ENCODE data around the gene KIZ. TPM values are rescaled to one million over a fixed set of nuclear protein-coding genes. Genes with fewer than 3 reads are reported as not detected.

Gene KIZ
- total RNA-seq, 1 donor from 2014 or later: 60.0 TPM

DNA sequence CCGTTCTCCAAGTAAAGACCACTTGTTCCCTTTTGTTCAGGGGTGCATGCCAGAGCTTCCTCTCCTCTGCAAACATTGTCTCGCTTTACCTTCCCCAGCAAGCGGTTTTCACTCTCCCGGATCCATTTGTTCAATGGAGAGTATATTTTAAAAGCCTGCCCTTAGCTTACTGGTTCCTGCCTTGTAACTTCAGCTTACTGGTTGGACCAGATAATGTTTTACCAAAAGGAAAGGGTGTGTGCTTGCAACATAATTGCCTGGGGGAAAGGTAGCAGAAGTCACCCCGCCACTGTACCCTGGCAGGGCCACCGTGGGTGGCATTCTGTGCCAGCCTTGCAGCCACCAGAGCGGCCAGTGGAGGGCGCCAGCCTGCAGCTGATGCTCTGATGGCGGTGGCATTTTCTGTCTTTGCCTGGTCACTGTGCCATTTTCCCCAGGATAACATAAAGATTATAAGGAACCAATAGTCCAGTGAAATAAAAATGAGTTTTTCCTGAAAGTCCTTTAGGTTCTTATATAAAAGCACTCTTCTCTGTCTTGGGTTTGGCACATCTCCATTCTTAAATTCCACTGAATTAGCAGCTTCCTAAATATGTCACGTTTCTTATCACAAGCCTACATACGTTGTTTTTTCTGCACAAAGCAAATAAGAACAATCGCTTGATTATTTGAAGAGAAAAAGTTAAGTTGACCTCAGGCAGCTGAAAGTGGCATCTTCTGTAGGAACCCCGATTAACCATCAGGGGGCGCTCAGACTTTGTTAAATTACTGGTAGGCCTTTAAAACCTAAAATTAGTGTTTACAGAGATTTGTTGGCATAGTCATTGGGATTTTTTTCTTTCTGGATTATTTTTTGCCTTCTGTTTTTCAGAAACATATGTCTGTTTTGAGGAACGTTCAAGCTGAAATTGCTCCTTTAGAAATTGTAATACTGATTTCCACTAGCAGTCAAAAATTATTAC is 109.9 kb downstream of the KIZ start:
- peaks cover 28% of the 10 kb centered on the region for H3K4me1 Mint-ChIP-seq
- Histone ChIP-seq H3K4me1 (peaks cover 50% of the 10 kb centered on the region), H2AFZ (replicated peaks) (no peak overlapping the region)

DNA sequence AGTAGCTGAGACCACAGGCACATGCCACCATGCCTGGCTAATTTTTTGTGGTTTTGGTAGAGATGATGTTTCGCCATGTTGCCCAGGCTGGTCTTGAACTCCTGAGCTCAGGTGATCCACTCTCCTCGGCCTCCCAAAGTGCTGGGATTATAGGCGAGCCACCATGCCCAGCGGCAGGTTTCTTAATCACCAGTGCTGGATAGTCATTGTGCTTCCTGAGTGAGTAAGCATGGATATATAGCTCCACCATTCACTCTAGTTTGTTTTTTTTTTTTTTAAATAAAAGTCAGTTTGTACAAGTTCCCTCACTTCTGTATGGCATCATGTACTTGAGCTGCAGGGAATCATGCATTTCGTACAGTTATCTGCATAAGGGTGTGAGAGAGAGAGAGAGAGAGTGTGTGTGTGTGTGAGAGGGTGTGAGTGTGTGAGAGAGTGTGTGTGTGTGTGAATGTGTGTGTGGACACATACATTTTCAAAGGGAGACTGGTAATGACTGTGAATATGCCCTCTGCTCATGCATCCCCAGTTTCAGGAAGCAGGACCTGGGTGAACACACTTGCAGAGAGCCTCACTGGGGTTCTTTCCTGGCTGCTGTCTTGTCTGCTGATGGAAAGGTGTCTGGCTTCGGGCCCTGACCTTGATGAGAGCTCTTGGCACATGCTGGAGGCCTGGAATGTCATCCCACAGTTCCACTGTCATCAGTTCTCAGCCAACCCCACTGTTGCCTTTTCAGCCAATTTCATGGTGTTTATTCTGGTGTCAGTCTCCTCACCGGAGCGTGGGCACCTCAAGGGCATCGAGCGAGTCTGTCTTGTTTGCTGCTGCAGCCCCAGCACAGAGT is 112.3 kb downstream of the KIZ start:
- no peak overlapping the region for H3K9ac ChIP-seq
- Mint-ChIP-seq H3K9me3 (no peaks in the 10 kb centered on the region), H3K27ac (no peak overlapping the region)

More for the DNA sequence above, 109.9 kb downstream of the KIZ start:
- TF ChIP-seq EZH2phosphoT487 (IDR thresholded peaks at IDR 0.05) (peak; percentile 44), EZH2 (IDR thresholded peaks at IDR 0.05) (peak; percentile 60), CTCF (IDR thresholded peaks at IDR 0.05) (peak; percentile 78)
- H3K4me3 ChIP-seq: peak overlapping the region; percentile 29
- H3K79me2 ChIP-seq (ENCODE audit: low read depth): no peaks in the 10 kb centered on the region
- H3F3A ChIP-seq (ENCODE audit: low read depth): peaks cover 56% of the 10 kb centered on the region
- Mint-ChIP-seq H3K27ac (no peak overlapping the region), H3K27me3 (ENCODE audit: insufficient read depth, low read depth) (peaks cover 6% of the 10 kb centered on the region), H3K9me3 (no peaks in the 10 kb centered on the region), H3K4me3 (no peak overlapping the region), H3K36me3 (no peaks in the 10 kb centered on the region)
- H3K9ac ChIP-seq: no peak overlapping the region
- no peaks in the 10 kb centered on the region for H3K36me3 ChIP-seq
- H3K4me2 ChIP-seq: peak overlapping the region; percentile 73
- H3K27ac ChIP-seq: peak overlapping the region; percentile 92
- H3K27me3 ChIP-seq: no peaks in the 10 kb centered on the region
- H4K20me1 ChIP-seq (ENCODE audit: low read depth): no peaks in the 10 kb centered on the region
- no peaks in the 10 kb centered on the region for H3K9me3 ChIP-seq (ENCODE audit: low read depth)
- DNase-seq (ENCODE audit: low spot score): peak; percentile 87

More for the DNA sequence above, 112.3 kb downstream of the KIZ start:
- H3K4me1 Mint-ChIP-seq: peaks cover 14% of the 10 kb centered on the region
- Histone ChIP-seq H3K4me3 (no peak overlapping the region), H3K9me3 (ENCODE audit: low read depth) (no peaks in the 10 kb centered on the region), H3K36me3 (no peaks in the 10 kb centered on the region), H3K27me3 (no peaks in the 10 kb centered on the region), H3K4me1 (peaks cover 30% of the 10 kb centered on the region), H4K20me1 (ENCODE audit: low read depth) (no peaks in the 10 kb centered on the region), H2AFZ (replicated peaks) (no peak overlapping the region), H3K27ac (no peak overlapping the region), H3K79me2 (ENCODE audit: low read depth) (no peaks in the 10 kb centered on the region), H3F3A (ENCODE audit: low read depth) (peaks cover 32% of the 10 kb centered on the region), H3K4me2 (no peak overlapping the region)
- no peaks in the 10 kb centered on the region for H3K36me3 Mint-ChIP-seq
- no peak overlapping the region for H3K4me3 Mint-ChIP-seq
- peaks cover 7% of the 10 kb centered on the region for H3K27me3 Mint-ChIP-seq (ENCODE audit: insufficient read depth, low read depth)
- no peak for DNase-seq (ENCODE audit: low spot score)
- TF ChIP-seq EZH2phosphoT487 (IDR thresholded peaks at IDR 0.05) (no peak), EZH2 (IDR thresholded peaks at IDR 0.05) (no peak), CTCF (IDR thresholded peaks at IDR 0.05) (no peak)
